AG04450 (cell line): ENCODE data around the gene LIF. TPM values are rescaled to one million over a fixed set of nuclear protein-coding genes. Genes with fewer than 3 reads are reported as not detected.

Experiments used
- CTCF ChIA-PET: fragments of 300-600, 350-600 bp; formaldehyde crosslinking; extraction: SDS; loops from one replicate; lab custom pipeline; 2022; ENCODE audit warnings: antibody characterized with exemption, inconsistent platforms; lab: Charles Lee
- POLR2A ChIA-PET: fragments of 350-600 bp; formaldehyde crosslinking; extraction: SDS; loops from one replicate; lab custom pipeline; 2021; ENCODE audit warnings: antibody characterized with exemption, inconsistent platforms; lab: Yijun Ruan, JAX
- DNase-seq: peaks from one replicate; pipeline ENCODE4 v3.0.0-alpha.2; 2011; ENCODE audit warnings: low read depth, low spot score
- H3K27ac ChIP-seq: one replicate; pipeline ENCODE4 v1.5.1; 2012; ENCODE audit warnings: low read depth, low read length, control low read depth
- H3K27me3 ChIP-seq: one replicate; pipeline ENCODE4 v1.6.0; 2012; ENCODE audit warnings: low read length; ENCODE audit not compliant: control insufficient read depth, insufficient read depth
- H3K4me3 ChIP-seq: 2 replicates; pipeline ENCODE4 v1.5.1; 2011; ENCODE audit warnings: mild to moderate bottlenecking, low read depth, low read length, control low read depth
- H3K9me3 ChIP-seq: 2 replicates; pipeline ENCODE4 v1.5.1; 2012; ENCODE audit warnings: low read length; ENCODE audit not compliant: control insufficient read depth, insufficient read depth
- polyA plus RNA-seq: library from polyadenylated mRNA; depleted of rRNA; stranded (reverse); fragments of >200 nt; gene quantifications from 2 replicates; pipeline ENCODE4 v1.2.3, GENCODE V29; 2011; rRNA removed
- TF ChIP-seq, protein P1 (sequence below): IDR thresholded peaks from 2 replicates; pipeline ENCODE4 v1.5.1; 2011; ENCODE audit warnings: low read depth, low read length, control low read depth, inconsistent platforms

Gene LIF
- polyA plus RNA-seq, 1 experiment = 53.9 TPM

DNA sequence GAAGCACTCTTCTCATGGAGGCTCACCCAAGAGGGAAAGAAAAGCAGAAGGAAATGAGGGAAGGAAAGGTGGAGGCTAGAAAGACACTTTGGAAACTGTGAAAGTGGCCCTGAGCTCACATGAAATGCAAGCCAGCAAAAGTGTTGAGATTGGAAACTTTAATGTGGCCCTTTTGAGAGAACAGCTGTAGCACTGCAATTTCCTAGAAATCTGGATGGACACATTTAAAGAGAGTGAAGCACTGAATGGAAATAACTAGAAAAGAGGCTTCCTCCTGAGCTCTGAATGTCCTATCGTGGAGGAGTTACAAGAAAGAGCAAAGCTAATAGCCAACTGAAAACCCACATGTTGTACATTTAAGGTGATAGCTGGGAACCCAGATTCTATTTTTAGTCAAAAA is 56.0 kb downstream of the LIF start:
- TF ChIP-seq, protein P1, sequence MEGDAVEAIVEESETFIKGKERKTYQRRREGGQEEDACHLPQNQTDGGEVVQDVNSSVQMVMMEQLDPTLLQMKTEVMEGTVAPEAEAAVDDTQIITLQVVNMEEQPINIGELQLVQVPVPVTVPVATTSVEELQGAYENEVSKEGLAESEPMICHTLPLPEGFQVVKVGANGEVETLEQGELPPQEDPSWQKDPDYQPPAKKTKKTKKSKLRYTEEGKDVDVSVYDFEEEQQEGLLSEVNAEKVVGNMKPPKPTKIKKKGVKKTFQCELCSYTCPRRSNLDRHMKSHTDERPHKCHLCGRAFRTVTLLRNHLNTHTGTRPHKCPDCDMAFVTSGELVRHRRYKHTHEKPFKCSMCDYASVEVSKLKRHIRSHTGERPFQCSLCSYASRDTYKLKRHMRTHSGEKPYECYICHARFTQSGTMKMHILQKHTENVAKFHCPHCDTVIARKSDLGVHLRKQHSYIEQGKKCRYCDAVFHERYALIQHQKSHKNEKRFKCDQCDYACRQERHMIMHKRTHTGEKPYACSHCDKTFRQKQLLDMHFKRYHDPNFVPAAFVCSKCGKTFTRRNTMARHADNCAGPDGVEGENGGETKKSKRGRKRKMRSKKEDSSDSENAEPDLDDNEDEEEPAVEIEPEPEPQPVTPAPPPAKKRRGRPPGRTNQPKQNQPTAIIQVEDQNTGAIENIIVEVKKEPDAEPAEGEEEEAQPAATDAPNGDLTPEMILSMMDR = no peak
- ChIA-PET CTCF (interaction anchor here (1.3 to 3.7 kb wide), 3 partner anchors 65 to 197 kb away, joined by 3 to 12 read pairs (median 7); partner anchors contain the start of gene RNF215), POLR2A (interaction anchor here (1.5 kb wide), 1 partner anchor 8 kb away, joined by 8 read pairs; no protein-coding TSS in a partner anchor)
- no peak overlapping the region for H3K27ac ChIP-seq
- DNase-seq = no peak
- no peak overlapping the region for H3K4me3 ChIP-seq
- no peaks in the 10 kb centered on the region for H3K9me3 ChIP-seq
- H3K27me3 ChIP-seq = no peaks in the 10 kb centered on the region

Other genes with a start within 250 kb of the LIF start
- gene HORMAD2, start 166.3 kb downstream of the LIF start, polyA plus RNA-seq = not detected in 2 replicates
- not detected in 2 replicates for gene OSM, start 20.1 kb upstream of the LIF start, polyA plus RNA-seq
- gene CASTOR1, start 42.7 kb upstream of the LIF start, polyA plus RNA-seq = 12.0 and 15.3 TPM in 2 replicates
- 14.5 and 17.5 TPM in 2 replicates for gene TBC1D10A, start 80.2 kb upstream of the LIF start, polyA plus RNA-seq
- gene SF3A1, start 110.1 kb upstream of the LIF start, polyA plus RNA-seq = 53.1 and 82.7 TPM in 2 replicates
- 1.6 and 1.8 TPM in 2 replicates for gene CCDC157, start 110.2 kb upstream of the LIF start, polyA plus RNA-seq
- 11.4 and 12.1 TPM in 2 replicates for gene RNF215, start 140.7 kb upstream of the LIF start, polyA plus RNA-seq
- gene SEC14L2, start 150.3 kb upstream of the LIF start, polyA plus RNA-seq = 15.8 and 17.7 TPM in 2 replicates
- 4.1 and 4.2 TPM in 2 replicates for gene MTFP1, start 179.0 kb upstream of the LIF start, polyA plus RNA-seq
- gene SEC14L3, start 225.3 kb upstream of the LIF start, polyA plus RNA-seq = not detected in 2 replicates